K562 (cell line): Measurements from ENCODE around the gene ABCD4. TPM values are rescaled to one million over a fixed set of nuclear protein-coding genes. Genes with fewer than 3 reads are reported as not detected.

Experiments used
- ATAC-seq: fragments of 200-7000 bp; cut with Tn5 transposase; 3 replicates; pipeline ENCODE4 v1.9.1; 2020; ENCODE audit warnings: moderate library complexity
- BruUV-seq: library from RNA; stranded (reverse); fragments of 400-500 nt; replicated peaks from 2 replicates; lab custom pipeline; 2021; lab: Mats Ljungman, UMichigan
- CTCF ChIA-PET: fragments of 300-600 bp; formaldehyde crosslinking; extraction: SDS; loops from one replicate; lab custom pipeline; 2021; ENCODE audit warnings: low intra/inter-chr PET ratio; lab: Yijun Ruan, JAX
- POLR2A ChIA-PET: fragments of 300-600, 350-650 bp; sonication (Branson Sonifier 250); formaldehyde crosslinking; extraction: SDS; loops from one replicate; lab custom pipeline; 2021; ENCODE audit warnings: antibody characterized with exemption, inconsistent platforms; lab: Yijun Ruan, JAX
- DNase-seq, 4 experiments: peaks; one replicate each; pipeline versions ENCODE4 v3.0.0 to v3.0.0-alpha.2; 2011 to 2018; ENCODE audit warnings: low spot score in 3 of 4, mixed read lengths in 3 of 4; ENCODE audit errors: extremely low read depth in 1 of 4
- FAIRE-seq: peaks from 2 replicates; lab custom pipeline; 2011; peaks lifted over from hg19 to GRCh38; lab: Jason Lieb, UNC
- H2AFZ ChIP-seq: 2 replicates; pipeline ENCODE4 v1.6.0; 2011; ENCODE audit warnings: low read depth, low read length, control low read depth, inconsistent platforms
- H3K27ac ChIP-seq: fragments of 200-600 bp; 3 replicates; pipeline ENCODE4 v1.8.0; 2011; ENCODE audit warnings: low read depth, mild to moderate bottlenecking, control low read depth, inconsistent platforms, low read length, moderate library complexity, mixed read lengths; ENCODE audit errors: extremely low read depth
- H3K27me3 ChIP-seq, 2 experiments: fragments of 300-600 bp in 1 of 2; 2 replicates in 1 of 2; 3 replicates in 1 of 2; pipeline versions ENCODE4 v1.6.0 to v1.8.0; 2011; ENCODE audit warnings: inconsistent platforms in 2 of 2, low read length in 2 of 2, mild to moderate bottlenecking in 1 of 2, mixed read lengths in 1 of 2, moderate library complexity in 1 of 2; ENCODE audit not compliant: control insufficient read depth in 2 of 2, insufficient read depth in 2 of 2
- H3K36me3 ChIP-seq: fragments of 300-600 bp; 3 replicates; pipeline ENCODE4 v1.8.0; 2011; ENCODE audit warnings: mild to moderate bottlenecking, low read length, inconsistent platforms; ENCODE audit not compliant: control insufficient read depth, insufficient read depth
- H3K4me1 ChIP-seq, 2 experiments: fragments of 200-600 bp in 1 of 2; replicated peaks in 1 of 2; 2 replicates in 1 of 2; 3 replicates in 1 of 2; pipeline versions ENCODE4 v1.5.1 to v1.8.0; 2011; ENCODE audit warnings: inconsistent platforms in 2 of 2, low read length in 2 of 2, mild to moderate bottlenecking in 1 of 2, mixed read lengths in 1 of 2, moderate library complexity in 1 of 2; ENCODE audit not compliant: control insufficient read depth in 2 of 2, insufficient read depth in 2 of 2
- H3K4me2 ChIP-seq: 2 replicates; pipeline ENCODE4 v1.6.1; 2011; ENCODE audit warnings: low read length, control low read depth, inconsistent platforms, mixed read lengths; ENCODE audit not compliant: insufficient read depth
- H3K4me3 ChIP-seq: fragments of 200-600 bp; sonication (generic), shearing (Covaris generic); 2 replicates; pipeline ENCODE4 v1.5.1; 2016; ENCODE audit warnings: control low read depth, inconsistent platforms
- H3K79me2 ChIP-seq: fragments of 200-600 bp; 3 replicates; pipeline ENCODE4 v1.8.0; 2011; ENCODE audit warnings: low read length, inconsistent platforms; ENCODE audit not compliant: control insufficient read depth, insufficient read depth
- H3K9ac ChIP-seq, 2 experiments: 2 replicates each; pipeline versions ENCODE4 v1.6.0 to v1.6.1; 2011; ENCODE audit warnings: low read depth in 2 of 2, low read length in 2 of 2, control low read depth in 1 of 2, inconsistent platforms in 1 of 2, mild to moderate bottlenecking in 1 of 2, mixed read lengths in 1 of 2; ENCODE audit not compliant: insufficient read depth in 1 of 2
- H3K9me1 ChIP-seq: one replicate; pipeline ENCODE4 v1.6.0; 2011; ENCODE audit warnings: inconsistent platforms, mild to moderate bottlenecking, low read length, moderate library complexity; ENCODE audit not compliant: control insufficient read depth, insufficient read depth
- H3K9me3 ChIP-seq: replicated peaks from 2 replicates; pipeline ENCODE4 v1.5.1; 2011; ENCODE audit warnings: low read depth, low read length, inconsistent platforms; ENCODE audit not compliant: control insufficient read depth, insufficient read depth
- H4K20me1 ChIP-seq: replicated peaks from 2 replicates; pipeline ENCODE4 v1.6.1; 2011; ENCODE audit warnings: low read length, inconsistent platforms, mixed read lengths; ENCODE audit not compliant: control insufficient read depth, insufficient read depth
- GMEB1 ChIP-seq: fragments of 250-450 bp; sonication (Bioruptor Pico); IDR thresholded peaks from 2 replicates; pipeline ENCODE4 v1.4.0; 2020; ENCODE audit warnings: mild to moderate bottlenecking
- SMAD4 ChIP-seq: fragments of 250-450 bp; sonication (Bioruptor Pico); conservative IDR thresholded peaks from 2 replicates; pipeline ENCODE4 v1.8.0; 2021; ENCODE audit warnings: inconsistent platforms, mild to moderate bottlenecking, moderate library complexity
- TAF1 ChIP-seq: IDR thresholded peaks from 2 replicates; pipeline ENCODE4 v1.6.1; 2011; ENCODE audit warnings: mild to moderate bottlenecking, low read length, moderate library complexity; ENCODE audit not compliant: insufficient read depth, control insufficient read depth, severe bottlenecking; ENCODE audit errors: extremely low read depth
- ZNF407 ChIP-seq: fragments of 450-650 bp; IDR thresholded peaks from 2 replicates; pipeline ENCODE4 v1.6.1; 2016; ENCODE audit warnings: low read depth
- ZNF707 ChIP-seq: fragments of 250-450 bp; sonication (Bioruptor Pico); conservative IDR thresholded peaks from 2 replicates; pipeline ENCODE4 v1.8.0; 2022; ENCODE audit warnings: inconsistent platforms, mild to moderate bottlenecking, moderate library complexity
- WGBS: fragments of 100-300 bp; shearing (Covaris generic); methylation state at CpG from one replicate; pipeline ENCODE4 v1.1.6; 2016; ENCODE audit warnings: low coverage, mixed read lengths; ENCODE audit not compliant: insufficient coverage; ENCODE audit errors: missing lambda C conversion rate; 5-methylcytosine and 5-hydroxymethylcytosine counted together
- in situ Hi-C: fragments of 300-500 bp; cut with MboI; formaldehyde crosslinking; loops from 4 replicates; pipeline ENCODE4 v1.15.0; 2018; ENCODE audit warnings: inconsistent platforms, mixed read lengths
- intact Hi-C: fragments of 100-400 bp; cut with micrococcal nuclease; formaldehyde crosslinking; loops from 2 replicates; pipeline ENCODE4 v1.14.2; 2022
- polyA plus RNA-seq, 8 experiments: library from polyadenylated mRNA; depleted of rRNA in 4 of 8; stranded (reverse) in 5 of 8; unstranded in 3 of 8; fragments of >200 nt; fragmentation: Nextera tagmentation in 2 of 8; fragmentation: Illumina TruSeq in 1 of 8; extraction: Ambion mirVana in 2 of 8; extraction: Trizol in 1 of 8; gene quantifications; 2 replicates each; pipeline versions ENCODE4 v1.2.1 to v1.2.3, GENCODE V29; 2011 to 2014; ENCODE audit warnings: inconsistent platforms in 1 of 8, missing spikeins in 1 of 8
- total RNA-seq, 7 experiments: library from RNA; depleted of rRNA in 6 of 7; stranded (reverse); fragments of >200 nt in 6 of 7; fragmentation: Illumina TruSeq in 2 of 7; extraction: Trizol in 2 of 7; gene quantifications; 2 replicates each; pipeline versions ENCODE4 v1.2.1 to v1.2.3, GENCODE V29; 2011 to 2021; ENCODE audit warnings: low replicate concordance in 1 of 7

ABCD4 gene
- total and polyA plus RNA-seq, 9 of the 15 experiments (the other 6 are each of a cell fraction or from before 2014, with no cell fraction given): 3.5 to 17.2 (median 12.4) TPM

- DNase-seq (no peak), FAIRE-seq (no peak), ATAC-seq (no peak)
- Histone ChIP-seq H2AFZ (no peak overlapping the region), H3K27me3 (no peaks in the 10 kb centered on the region), H3K9me3 (no peaks in the 10 kb centered on the region), H3K9me1 (no peaks in the 10 kb centered on the region), H3K79me2 (no peaks in the 10 kb centered on the region), H3K27ac (no peak overlapping the region), H3K4me2 (no peak overlapping the region), H3K9ac (no peak overlapping the region), H3K4me1 (peaks cover 0 to 3% of the 10 kb centered on the region in 2 experiments; a peak in 2 of 5 replicates), H3K4me3 (no peak overlapping the region), H4K20me1 (no peaks in the 10 kb centered on the region), H3K36me3 (peaks cover 42% of the 10 kb centered on the region; the same call in 2 of the 3 replicates)
- 92% methylated on average over 1 of the region's 7 CpGs for WGBS
- intact Hi-C loops (no loop called here), in situ Hi-C loops (no loop called here)
- BruUV-seq: no TSS peak
- CTCF ChIA-PET: no interaction called here
- TF ChIP-seq ZNF707 (CRISPR knock-in tag) (no peak), GMEB1 (CRISPR knock-in tag) (no peak), TAF1 (no peak), SMAD4 (no peak), ZNF407 (no peak)
- POLR2A ChIA-PET: interaction anchor here (0.6 to 1.9 kb wide), 2 partner anchors 9 to 26 kb away, joined by 3 to 4 read pairs; no protein-coding TSS in a partner anchor
Observed at GRCh38 chr14:74286736-74287135, 16.0 kb downstream of the ABCD4 start.
